K562 (cell line): ENCODE data around the gene NDUFA5. TPM values are rescaled to one million over a fixed set of nuclear protein-coding genes. Genes with fewer than 3 reads are reported as not detected.

Experiments used
- BHLHE40 ChIP-seq: IDR thresholded peaks from 2 replicates; pipeline ENCODE4 v1.6.1; 2011; ENCODE audit warnings: low read length, improper control_type of control experiment
- BRF2 ChIP-seq: IDR thresholded peaks from 3 replicates; pipeline ENCODE4 v1.6.1; 2011; ENCODE audit warnings: borderline replicate concordance, mild to moderate bottlenecking; ENCODE audit not compliant: insufficient read length, insufficient read depth
- E2F3 ChIP-seq: fragments of 250-450 bp; sonication (Bioruptor Pico); IDR thresholded peaks from 2 replicates; pipeline ENCODE4 v1.4.0; 2020; ENCODE audit warnings: mild to moderate bottlenecking
- HES1 ChIP-seq: fragments of 450-650 bp; IDR thresholded peaks from 2 replicates; pipeline ENCODE4 v1.6.1; 2016; ENCODE audit warnings: low read depth, mild to moderate bottlenecking, moderate library complexity
- HLTF ChIP-seq: fragments of 450-650 bp; IDR thresholded peaks from 2 replicates; pipeline ENCODE4 v1.6.1; 2016
- HNRNPL ChIP-seq: fragments of 200-400 bp; formaldehyde crosslinking; IDR thresholded peaks from 2 replicates; pipeline ENCODE4 v1.6.1; 2017; ENCODE audit warnings: low read depth, mild to moderate bottlenecking, low read length
- JUN ChIP-seq, 2 experiments: sonication (generic) in 1 of 2; formaldehyde crosslinking in 1 of 2; IDR thresholded peaks; 2 replicates each; pipeline versions ENCODE4 v1.6.1 to v1.8.0; 2012 to 2022; ENCODE audit warnings: borderline replicate concordance in 2 of 2, mild to moderate bottlenecking in 2 of 2, improper control_type of control experiment in 1 of 2, low read depth in 1 of 2, low read length in 1 of 2, missing genetic modification reagents in 1 of 2
- NFYB ChIP-seq: IDR thresholded peaks from 2 replicates; pipeline ENCODE4 v1.6.1; 2011; ENCODE audit warnings: mild to moderate bottlenecking, moderate library complexity; ENCODE audit not compliant: insufficient read length; ENCODE audit errors: extremely low read depth
- POLR2AphosphoS2 ChIP-seq: IDR thresholded peaks from 2 replicates; pipeline ENCODE4 v1.6.1; 2012; ENCODE audit warnings: low read length, improper control_type of control experiment
- POLR3G ChIP-seq: IDR thresholded peaks from 2 replicates; pipeline ENCODE4 v1.6.1; 2011; ENCODE audit not compliant: insufficient read length, insufficient replicate concordance; ENCODE audit errors: extremely low read depth
- PPARD ChIP-seq: fragments of 250-450 bp; sonication (Bioruptor Pico); IDR thresholded peaks from 2 replicates; pipeline ENCODE4 v1.8.0; 2022; ENCODE audit warnings: inconsistent platforms, mild to moderate bottlenecking, moderate library complexity
- RFX5 ChIP-seq: IDR thresholded peaks from 2 replicates; pipeline ENCODE4 v1.6.1; 2011; ENCODE audit warnings: low read depth, mild to moderate bottlenecking, improper control_type of control experiment, low read length
- RNF2 ChIP-seq: sonication (generic); IDR thresholded peaks from 2 replicates; pipeline ENCODE4 v1.6.1; 2016
- SETDB1 ChIP-seq: IDR thresholded peaks from one replicate; pipeline ENCODE4 v1.6.1; 2012; ENCODE audit warnings: low read length, control low read depth, inconsistent platforms
- SIX5 ChIP-seq, 2 experiments: IDR thresholded peaks; 2 replicates each; pipeline ENCODE4 v1.6.1; 2011; ENCODE audit warnings: low read length in 2 of 2, borderline replicate concordance in 1 of 2, low read depth in 1 of 2, mild to moderate bottlenecking in 1 of 2, moderate library complexity in 1 of 2; ENCODE audit not compliant: insufficient read depth in 1 of 2
- THAP12 ChIP-seq: fragments of 250-450 bp; sonication (Bioruptor Pico); IDR thresholded peaks from 2 replicates; pipeline ENCODE4 v1.9.0; 2021; ENCODE audit warnings: mild to moderate bottlenecking, inconsistent platforms
- ZBTB11 ChIP-seq, 3 experiments: fragments of 200-800 bp in 1 of 3; fragments of 250-450 bp in 1 of 3; fragments of 450-650 bp in 1 of 3; sonication (Bioruptor Pico) in 1 of 3; sonication (Bioruptor generic) in 1 of 3; formaldehyde crosslinking in 1 of 3; IDR thresholded peaks; 2 replicates each; pipeline versions ENCODE4 v1.6.1 to v1.8.0; 2016 to 2022; ENCODE audit warnings: mild to moderate bottlenecking in 2 of 3, missing genetic modification characterization in 2 of 3, missing compliant biosample characterization in 1 of 3, moderate library complexity in 1 of 3
- ZNF75A ChIP-seq: fragments of 450-650 bp; formaldehyde crosslinking; IDR thresholded peaks from 2 replicates; pipeline ENCODE4 v1.4.0; 2020; ENCODE audit warnings: mild to moderate bottlenecking
- polyA plus RNA-seq, 8 experiments: library from polyadenylated mRNA; depleted of rRNA in 4 of 8; stranded (reverse) in 5 of 8; unstranded in 3 of 8; fragments of >200 nt; fragmentation: Nextera tagmentation in 2 of 8; fragmentation: Illumina TruSeq in 1 of 8; extraction: Ambion mirVana in 2 of 8; extraction: Trizol in 1 of 8; gene quantifications; 2 replicates each; pipeline versions ENCODE4 v1.2.1 to v1.2.3, GENCODE V29; 2011 to 2014; ENCODE audit warnings: inconsistent platforms in 1 of 8, missing spikeins in 1 of 8
- total RNA-seq, 7 experiments: library from RNA; depleted of rRNA in 6 of 7; stranded (reverse); fragments of >200 nt in 6 of 7; fragmentation: Illumina TruSeq in 2 of 7; extraction: Trizol in 2 of 7; gene quantifications; 2 replicates each; pipeline versions ENCODE4 v1.2.1 to v1.2.3, GENCODE V29; 2011 to 2021; ENCODE audit warnings: low replicate concordance in 1 of 7

NDUFA5 gene
- total and polyA plus RNA-seq, 9 of the 15 experiments (the other 6 are each of a cell fraction or from before 2014, with no cell fraction given) = 155 to 677 (median 269) TPM

- TF ChIP-seq ZBTB11 (CRISPR knock-in tag; IDR thresholded peaks at IDR 0.05) (peak in 1 of 3 experiments; percentile 77; a peak in 2 of 6 replicates), E2F3 (CRISPR knock-in tag) (peak; percentile 98), RNF2 (no peak), BHLHE40 (peak; percentile 29; the same call in 1 of the 2 replicates), POLR2AphosphoS2 (no peak), RFX5 (no peak), POLR3G (no peak), THAP12 (CRISPR knock-in tag) (no peak), PPARD (CRISPR knock-in tag) (no peak), HNRNPL (no peak), NFYB (no peak), SETDB1 (no peak), SIX5 (IDR thresholded peaks at IDR 0.05; ENCODE audit: borderline replicate concordance in 1 of 2, insufficient read depth in 1 of 2, low read depth in 1 of 2, low read length in 2 of 2) (no peak), ZNF75A (CRISPR knock-in tag) (peak; percentile 87), BRF2 (no peak), JUN (IDR thresholded peaks at IDR 0.05; ENCODE audit: borderline replicate concordance, low read depth, low read length) (no peak), JUN (CRISPR knock-in tag; IDR thresholded peaks at IDR 0.05; ENCODE audit: borderline replicate concordance) (no peak), HES1 (no peak), HLTF (no peak)
These were observed 58.2 kb downstream of the NDUFA5 start (continued) for GRCh38 chr7:123499211-123499970.
